ENCODE data around the gene ACSL6. TPM values are rescaled to one million over a fixed set of nuclear protein-coding genes. Genes with fewer than 3 reads are reported as not detected.
A peak's percentile ranks its signal among the peaks of the same experiment; 100 is the strongest.

Gene ACSL6
- total and polyA plus RNA-seq, 10 of the 15 experiments (the other 5 are each of a cell fraction or from before 2014, with no cell fraction given) = 0.06 to 0.53 TPM; not detected in 8

DNA sequence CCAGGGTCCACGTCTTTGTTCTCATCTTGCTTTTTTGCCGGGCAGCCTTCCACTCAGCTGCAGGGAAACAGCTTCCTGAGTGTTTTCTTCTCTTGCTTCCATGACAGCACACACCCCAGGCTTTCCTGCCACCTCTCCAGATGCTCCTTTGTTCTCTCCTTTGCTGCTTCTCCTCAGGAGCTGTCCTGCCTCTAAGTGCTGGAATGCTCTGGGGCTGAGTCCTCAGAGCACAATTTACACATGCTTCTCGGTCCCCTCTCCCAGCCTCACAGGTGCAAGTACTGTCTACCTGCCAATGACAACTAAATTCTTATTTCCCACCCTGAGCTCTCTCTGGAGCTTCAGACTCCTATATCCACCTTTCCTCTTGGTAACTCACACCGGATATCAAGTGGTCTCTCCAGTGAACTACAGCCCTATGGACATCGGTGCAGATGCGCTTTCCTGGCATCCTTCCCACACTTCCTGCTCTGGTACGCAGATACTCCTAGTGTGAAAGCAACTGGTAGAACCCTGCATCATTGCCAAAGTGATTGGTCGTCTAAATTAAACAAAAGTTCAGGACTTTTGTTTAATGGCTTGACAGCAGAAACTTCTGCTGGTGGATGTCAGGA lies 13.4 kb upstream of the ACSL6 start (continued):
- TF ChIP-seq, protein P1, sequence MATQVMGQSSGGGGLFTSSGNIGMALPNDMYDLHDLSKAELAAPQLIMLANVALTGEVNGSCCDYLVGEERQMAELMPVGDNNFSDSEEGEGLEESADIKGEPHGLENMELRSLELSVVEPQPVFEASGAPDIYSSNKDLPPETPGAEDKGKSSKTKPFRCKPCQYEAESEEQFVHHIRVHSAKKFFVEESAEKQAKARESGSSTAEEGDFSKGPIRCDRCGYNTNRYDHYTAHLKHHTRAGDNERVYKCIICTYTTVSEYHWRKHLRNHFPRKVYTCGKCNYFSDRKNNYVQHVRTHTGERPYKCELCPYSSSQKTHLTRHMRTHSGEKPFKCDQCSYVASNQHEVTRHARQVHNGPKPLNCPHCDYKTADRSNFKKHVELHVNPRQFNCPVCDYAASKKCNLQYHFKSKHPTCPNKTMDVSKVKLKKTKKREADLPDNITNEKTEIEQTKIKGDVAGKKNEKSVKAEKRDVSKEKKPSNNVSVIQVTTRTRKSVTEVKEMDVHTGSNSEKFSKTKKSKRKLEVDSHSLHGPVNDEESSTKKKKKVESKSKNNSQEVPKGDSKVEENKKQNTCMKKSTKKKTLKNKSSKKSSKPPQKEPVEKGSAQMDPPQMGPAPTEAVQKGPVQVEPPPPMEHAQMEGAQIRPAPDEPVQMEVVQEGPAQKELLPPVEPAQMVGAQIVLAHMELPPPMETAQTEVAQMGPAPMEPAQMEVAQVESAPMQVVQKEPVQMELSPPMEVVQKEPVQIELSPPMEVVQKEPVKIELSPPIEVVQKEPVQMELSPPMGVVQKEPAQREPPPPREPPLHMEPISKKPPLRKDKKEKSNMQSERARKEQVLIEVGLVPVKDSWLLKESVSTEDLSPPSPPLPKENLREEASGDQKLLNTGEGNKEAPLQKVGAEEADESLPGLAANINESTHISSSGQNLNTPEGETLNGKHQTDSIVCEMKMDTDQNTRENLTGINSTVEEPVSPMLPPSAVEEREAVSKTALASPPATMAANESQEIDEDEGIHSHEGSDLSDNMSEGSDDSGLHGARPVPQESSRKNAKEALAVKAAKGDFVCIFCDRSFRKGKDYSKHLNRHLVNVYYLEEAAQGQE (IDR thresholded peaks at IDR 0.05; ENCODE audit: low read depth, low read length) = peak; percentile 74
- TF ChIP-seq, protein P2, sequence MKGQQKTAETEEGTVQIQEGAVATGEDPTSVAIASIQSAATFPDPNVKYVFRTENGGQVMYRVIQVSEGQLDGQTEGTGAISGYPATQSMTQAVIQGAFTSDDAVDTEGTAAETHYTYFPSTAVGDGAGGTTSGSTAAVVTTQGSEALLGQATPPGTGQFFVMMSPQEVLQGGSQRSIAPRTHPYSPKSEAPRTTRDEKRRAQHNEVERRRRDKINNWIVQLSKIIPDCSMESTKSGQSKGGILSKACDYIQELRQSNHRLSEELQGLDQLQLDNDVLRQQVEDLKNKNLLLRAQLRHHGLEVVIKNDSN (IDR thresholded peaks at IDR 0.05; ENCODE audit: borderline replicate concordance, extremely low read length, insufficient read depth, low read depth, low read length) = no peak

DNA sequence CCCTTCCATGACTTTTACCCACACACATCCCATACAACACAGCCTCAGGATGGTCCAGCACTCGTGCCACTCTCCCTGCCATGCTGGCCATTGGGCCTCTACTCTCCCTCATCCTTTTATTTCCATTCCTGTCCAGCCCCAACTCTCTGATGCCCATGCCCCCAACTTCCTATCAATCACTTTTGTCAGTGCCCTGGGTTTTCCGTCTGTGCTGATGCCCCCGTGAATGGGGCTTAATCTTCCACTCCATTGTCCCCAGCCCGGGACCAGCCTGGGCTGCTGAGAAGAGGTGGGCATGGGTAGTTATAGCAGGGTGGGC lies 12.6 kb upstream of the ACSL6 start:
- ChIA-PET RAD21 (ENCODE audit: unreplicated experiment) (no interaction called here), SMC1A (ENCODE audit: uncharacterized antibody, unreplicated experiment) (no interaction called here), CTCF (no interaction called here), POLR2A (no interaction called here)
- Histone ChIP-seq H3K4me1 (ENCODE audit: control insufficient read depth, insufficient read depth, low read length) (peaks cover 29% of the 10 kb centered on the region), H4K20me1 (ENCODE audit: control insufficient read depth, insufficient read depth) (peaks cover 7% of the 10 kb centered on the region; the same call in 1 of the 2 replicates), H3K27me3 (replicated peaks in 1 of 2; ENCODE audit: control insufficient read depth in 2 of 2, insufficient read depth in 2 of 2, low read length in 1 of 2) (peaks cover 0 to 5% of the 10 kb centered on the region in 2 experiments; a peak in 2 of 4 replicates), H3K9me3 (replicated peaks; ENCODE audit: control insufficient read depth, insufficient read depth, low read length) (no peaks in the 10 kb centered on the region), H3K4me2 (ENCODE audit: control insufficient read depth, insufficient read depth) (no peak overlapping the region), H2AFZ (ENCODE audit: control insufficient read depth, low read depth, low read length) (no peak overlapping the region), H3K27ac (ENCODE audit: control insufficient read depth, insufficient read depth) (no peak overlapping the region), H3K79me2 (ENCODE audit: control insufficient read depth, insufficient read depth, low read length) (no peaks in the 10 kb centered on the region), H3K4me3 (no peak overlapping the region), H3K9ac (ENCODE audit: control insufficient read depth, insufficient read depth, low read length) (no peak overlapping the region), H3K36me3 (ENCODE audit: control insufficient read depth in 2 of 2, insufficient read depth in 2 of 2, low read length in 1 of 2) (no peaks in the 10 kb centered on the region)
- FAIRE-seq (no peak), DNase-seq (ENCODE audit: low read depth, low spot score) (no peak), ATAC-seq (no peak)
- in situ Hi-C loops (cut with MboI) (no loop called here), intact Hi-C loops (cut with micrococcal nuclease; ENCODE audit: unreplicated experiment) (no loop called here)
- TF ChIP-seq ZZZ3 (IDR thresholded peaks at IDR 0.05; ENCODE audit: control insufficient read depth, insufficient read length, low read depth) (no peak), NFYA (IDR thresholded peaks at IDR 0.05; ENCODE audit: borderline replicate concordance, low read depth, low read length) (no peak), EGR1 (IDR thresholded peaks at IDR 0.05; ENCODE audit: borderline replicate concordance in 1 of 2, low read depth in 2 of 2, low read length in 2 of 2) (no peak), PAX8 (IDR thresholded peaks at IDR 0.05) (no peak), GABPA (IDR thresholded peaks at IDR 0.05; ENCODE audit: low read depth) (no peak), CBX3 (IDR thresholded peaks at IDR 0.05; ENCODE audit: borderline replicate concordance, low read depth) (no peak), CEBPB (IDR thresholded peaks at IDR 0.05; ENCODE audit: borderline replicate concordance in 1 of 2, low read depth in 2 of 2, low read length in 2 of 2) (no peak), CHD2 (IDR thresholded peaks at IDR 0.05; ENCODE audit: borderline replicate concordance, low read depth, low read length) (no peak), SIX5 (IDR thresholded peaks at IDR 0.05; ENCODE audit: low read depth, low read length, severe bottlenecking) (no peak), POLR2A (IDR thresholded peaks at IDR 0.05; ENCODE audit: low read depth, low read length) (no peak)
- TF ChIP-seq, protein P3, sequence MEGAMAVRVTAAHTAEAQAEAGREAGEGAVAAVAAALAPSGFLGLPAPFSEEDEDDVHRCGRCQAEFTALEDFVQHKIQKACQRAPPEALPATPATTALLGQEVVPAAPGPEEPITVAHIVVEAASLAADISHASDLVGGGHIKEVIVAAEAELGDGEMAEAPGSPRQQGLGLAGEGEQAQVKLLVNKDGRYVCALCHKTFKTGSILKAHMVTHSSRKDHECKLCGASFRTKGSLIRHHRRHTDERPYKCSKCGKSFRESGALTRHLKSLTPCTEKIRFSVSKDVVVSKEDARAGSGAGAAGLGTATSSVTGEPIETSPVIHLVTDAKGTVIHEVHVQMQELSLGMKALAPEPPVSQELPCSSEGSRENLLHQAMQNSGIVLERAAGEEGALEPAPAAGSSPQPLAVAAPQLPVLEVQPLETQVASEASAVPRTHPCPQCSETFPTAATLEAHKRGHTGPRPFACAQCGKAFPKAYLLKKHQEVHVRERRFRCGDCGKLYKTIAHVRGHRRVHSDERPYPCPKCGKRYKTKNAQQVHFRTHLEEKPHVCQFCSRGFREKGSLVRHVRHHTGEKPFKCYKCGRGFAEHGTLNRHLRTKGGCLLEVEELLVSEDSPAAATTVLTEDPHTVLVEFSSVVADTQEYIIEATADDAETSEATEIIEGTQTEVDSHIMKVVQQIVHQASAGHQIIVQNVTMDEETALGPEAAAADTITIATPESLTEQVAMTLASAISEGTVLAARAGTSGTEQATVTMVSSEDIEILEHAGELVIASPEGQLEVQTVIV (IDR thresholded peaks at IDR 0.05; ENCODE audit: borderline replicate concordance, partially characterized antibody) = no peak
- TF ChIP-seq, protein P4, sequence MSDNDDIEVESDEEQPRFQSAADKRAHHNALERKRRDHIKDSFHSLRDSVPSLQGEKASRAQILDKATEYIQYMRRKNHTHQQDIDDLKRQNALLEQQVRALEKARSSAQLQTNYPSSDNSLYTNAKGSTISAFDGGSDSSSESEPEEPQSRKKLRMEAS (IDR thresholded peaks at IDR 0.05; ENCODE audit: low read depth, low read length) = no peak
- 32% methylated on average over 4 of the region's 4 CpGs for WGBS (ENCODE audit: insufficient coverage, insufficient replicate concordance, low lambda C conversion rate, missing lambda C conversion rate)
- BruUV-seq (replicated peaks) = no TSS peak
